Lower leg skin (tissue), 4 donors: ENCODE results near the gene KCNN4. TPM values are rescaled to one million over a fixed set of nuclear protein-coding genes. Genes with fewer than 3 reads are reported as not detected.
A peak's percentile ranks its signal among the peaks of the same experiment; 100 is the strongest.

ENCODE experiments used
- DNase-seq, 2 donors: peaks; one replicate each; pipeline ENCODE4 v3.0.0-alpha.2; 2019; ENCODE audit warnings: low spot score in 2 of 2
- H3K4me3 ChIP-seq: fragments of 200-600 bp; sonication (generic); 2 replicates; pipeline ENCODE4 v1.5.1; 2017; ENCODE audit warnings: mild to moderate bottlenecking, low read depth; ENCODE audit not compliant: poor library complexity, severe bottlenecking
- POLR2A ChIP-seq, 2 donors: fragments of 450-650 bp; IDR thresholded peaks; one replicate each; pipeline ENCODE4 v1.6.1; 2016 to 2017; ENCODE audit warnings: antibody characterized with exemption in 2 of 2, mild to moderate bottlenecking in 1 of 2, moderate library complexity in 1 of 2
- WGBS, 2 donors: methylation state at CpG; one replicate each; pipeline ENCODE4 v1.1.5; 2018; 5-methylcytosine and 5-hydroxymethylcytosine counted together
- intact Hi-C: fragments of 100-400 bp; cut with DNase I; formaldehyde crosslinking; loops from one replicate; pipeline ENCODE4 v1.15.0; 2023; ENCODE audit warnings: low total_unique reads
- total RNA-seq, 4 donors: library from RNA; depleted of rRNA; stranded (reverse); fragments of >200 nt; gene quantifications; one replicate each; pipeline ENCODE4 v1.1.0, GENCODE V29; 2016
- TF ChIP-seq, protein P1 (sequence below), 3 donors: fragments of 450-650 bp; IDR thresholded peaks; one replicate each; pipeline ENCODE4 v1.5.1; 2016; ENCODE audit warnings: antibody characterized with exemption in 3 of 3, mild to moderate bottlenecking in 3 of 3, moderate library complexity in 2 of 3

The KCNN4 gene
- total RNA-seq, 4 donors from 2014 or later: 19.9 to 69.5 (median 49.2) TPM

DNA sequence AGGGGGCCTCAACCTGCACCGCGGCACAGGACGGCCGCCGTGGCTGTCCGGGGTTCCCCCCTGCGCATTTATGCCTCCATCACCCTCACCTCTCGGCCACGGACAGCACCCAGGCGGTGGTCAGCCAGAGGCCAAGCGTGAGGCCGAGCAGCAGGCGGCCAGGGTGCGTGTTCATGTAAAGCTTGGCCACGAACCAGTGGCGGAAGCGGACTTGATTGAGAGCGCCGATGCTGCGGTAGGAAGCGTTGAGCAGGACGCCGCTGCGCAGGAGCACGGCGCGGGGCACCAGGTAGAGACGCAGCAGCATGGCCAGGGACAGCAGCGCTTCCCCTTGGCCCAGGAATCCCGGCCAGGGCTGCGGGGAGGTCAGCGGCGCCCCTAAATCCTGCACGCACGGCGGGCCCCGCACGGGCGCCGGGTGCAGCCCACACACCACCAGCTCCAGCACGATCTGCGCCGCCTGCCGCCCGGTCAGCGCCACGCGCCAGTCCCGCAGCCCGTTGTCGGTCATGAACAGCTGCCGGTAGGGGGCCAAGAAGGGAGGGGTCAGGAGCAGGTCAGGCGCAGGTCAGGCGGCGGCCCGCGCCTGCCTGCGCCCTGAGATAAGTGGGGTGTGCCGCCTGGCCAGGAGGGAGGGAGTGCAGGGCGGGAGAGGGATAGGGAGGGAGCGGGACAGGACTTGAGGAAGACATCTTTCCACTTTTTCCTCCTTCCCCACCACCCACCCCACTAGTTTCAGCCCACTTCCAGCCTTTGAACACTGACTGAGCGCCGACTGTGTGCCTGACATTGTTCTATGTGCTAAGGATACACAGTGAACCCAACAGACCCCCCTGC lies 6.5 kb downstream of the KCNN4 start:
- WGBS, 2 donors: 31 to 46% methylated on average over 32 to 47 of the region's 63 CpGs
- DNase-seq: no peak
- H3K4me3 ChIP-seq: no peak overlapping the region
- intact Hi-C loops: loop anchor here (2.0 kb wide), 1 partner anchor 20 kb away; no protein-coding TSS in a partner anchor
- TF ChIP-seq, protein P1, sequence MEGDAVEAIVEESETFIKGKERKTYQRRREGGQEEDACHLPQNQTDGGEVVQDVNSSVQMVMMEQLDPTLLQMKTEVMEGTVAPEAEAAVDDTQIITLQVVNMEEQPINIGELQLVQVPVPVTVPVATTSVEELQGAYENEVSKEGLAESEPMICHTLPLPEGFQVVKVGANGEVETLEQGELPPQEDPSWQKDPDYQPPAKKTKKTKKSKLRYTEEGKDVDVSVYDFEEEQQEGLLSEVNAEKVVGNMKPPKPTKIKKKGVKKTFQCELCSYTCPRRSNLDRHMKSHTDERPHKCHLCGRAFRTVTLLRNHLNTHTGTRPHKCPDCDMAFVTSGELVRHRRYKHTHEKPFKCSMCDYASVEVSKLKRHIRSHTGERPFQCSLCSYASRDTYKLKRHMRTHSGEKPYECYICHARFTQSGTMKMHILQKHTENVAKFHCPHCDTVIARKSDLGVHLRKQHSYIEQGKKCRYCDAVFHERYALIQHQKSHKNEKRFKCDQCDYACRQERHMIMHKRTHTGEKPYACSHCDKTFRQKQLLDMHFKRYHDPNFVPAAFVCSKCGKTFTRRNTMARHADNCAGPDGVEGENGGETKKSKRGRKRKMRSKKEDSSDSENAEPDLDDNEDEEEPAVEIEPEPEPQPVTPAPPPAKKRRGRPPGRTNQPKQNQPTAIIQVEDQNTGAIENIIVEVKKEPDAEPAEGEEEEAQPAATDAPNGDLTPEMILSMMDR (IDR thresholded peaks at IDR 0.05): no peak
- TF ChIP-seq POLR2A (IDR thresholded peaks at IDR 0.05): no peak

DNA sequence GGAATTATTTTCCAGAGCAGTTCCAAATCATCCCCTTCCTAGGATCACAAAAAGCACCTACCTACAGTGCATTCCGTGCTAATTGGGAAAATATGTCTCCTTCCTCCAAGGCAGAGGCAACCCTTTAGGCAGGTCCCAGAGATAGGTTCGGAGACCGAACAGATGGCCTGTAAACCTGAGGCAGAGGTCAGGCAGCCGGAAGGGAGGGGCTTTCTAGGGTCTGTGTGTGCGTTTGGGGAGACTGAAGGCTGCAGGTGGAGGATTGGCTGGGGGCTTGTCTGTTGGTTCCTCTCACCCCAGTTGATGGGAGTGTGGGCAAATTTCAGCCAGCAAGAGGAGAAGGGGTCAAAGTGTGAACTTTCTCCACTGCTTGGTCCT lies 7.1 kb downstream of the KCNN4 start:
- no peak for DNase-seq
- WGBS, 2 donors: 71 to 80% methylated on average over 5 of the region's 5 CpGs
- H3K4me3 ChIP-seq: no peak overlapping the region
- intact Hi-C loops: loop anchor here (2.0 kb wide), 1 partner anchor 21 kb away; no protein-coding TSS in a partner anchor
- TF ChIP-seq, protein P1 (IDR thresholded peaks at IDR 0.05): no peak
- no peak for TF ChIP-seq POLR2A (IDR thresholded peaks at IDR 0.05)

DNA sequence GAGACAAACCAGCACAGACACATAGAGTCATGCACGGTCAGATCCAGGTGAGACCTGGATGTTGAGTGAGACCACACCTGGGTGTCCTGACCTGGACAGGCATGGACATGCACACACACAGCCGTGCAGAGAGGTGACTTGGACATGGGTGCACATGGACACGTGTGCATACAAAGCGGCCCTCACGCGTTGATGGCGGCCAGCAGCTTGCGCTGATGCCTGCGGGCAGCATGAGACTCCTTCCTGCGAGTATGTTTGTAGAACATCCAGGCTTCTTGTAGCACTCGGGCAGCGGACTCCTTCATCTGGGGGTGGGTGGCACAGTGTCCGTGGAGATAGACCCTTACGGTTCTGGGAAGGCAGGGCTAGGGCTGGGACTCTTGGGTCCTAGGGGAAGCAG lies 11.5 kb downstream of the KCNN4 start:
- WGBS, 2 donors: 87 to 91% methylated on average over 10 to 14 of the region's 14 CpGs
- no peak for DNase-seq
- no peak for TF ChIP-seq POLR2A (IDR thresholded peaks at IDR 0.05)
- TF ChIP-seq, protein P1 (IDR thresholded peaks at IDR 0.05): no peak
- intact Hi-C loops: loop anchor here (10.0 kb wide), 1 partner anchor 314 kb away; no protein-coding TSS in a partner anchor
- no peak overlapping the region for H3K4me3 ChIP-seq

DNA sequence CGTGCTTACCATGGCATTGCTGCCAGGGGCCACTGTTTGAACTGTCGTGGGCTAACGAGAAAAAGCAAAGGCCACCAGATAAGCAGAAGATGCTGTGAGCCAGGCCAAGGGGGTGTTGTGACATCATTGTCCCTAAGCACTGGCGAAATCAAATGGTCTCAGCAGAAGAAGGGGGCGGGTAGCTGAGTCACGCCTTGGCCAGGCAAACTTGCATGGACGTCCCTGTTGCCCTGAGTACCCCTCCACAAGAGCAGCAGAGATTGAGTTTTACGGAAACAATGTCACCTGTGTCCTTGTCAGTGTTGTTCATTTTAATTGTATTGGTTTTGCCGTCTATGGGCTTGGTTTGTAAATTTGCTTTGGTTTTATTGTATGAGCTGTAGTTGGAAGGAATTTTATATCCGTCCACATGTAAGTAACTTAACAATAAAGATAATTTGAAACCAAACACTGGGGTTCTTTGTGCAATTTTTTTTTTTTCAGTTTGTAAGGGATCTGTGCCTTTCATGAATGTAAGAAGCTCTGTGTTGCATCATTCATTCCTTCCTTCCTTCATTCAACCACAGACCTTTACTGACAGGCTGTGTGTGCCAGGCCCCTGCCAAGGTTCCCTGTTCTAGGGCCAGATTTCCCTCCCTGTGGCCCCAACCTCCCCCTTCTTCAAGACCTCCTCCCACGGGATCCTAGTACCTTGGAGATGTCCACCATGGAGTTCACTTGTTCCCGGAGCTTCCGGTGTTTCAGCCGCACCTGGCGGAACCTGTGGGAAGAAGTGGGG lies 12.3 kb downstream of the KCNN4 start:
- TF ChIP-seq, protein P1 (IDR thresholded peaks at IDR 0.05): no peak
- no peak for TF ChIP-seq POLR2A (IDR thresholded peaks at IDR 0.05)
- DNase-seq: peak in 1 of 2 donors; percentile 81
- intact Hi-C loops: loop anchor here (10.0 kb wide), 1 partner anchor 314 kb away; no protein-coding TSS in a partner anchor
- WGBS, 2 donors: 73 to 82% methylated on average over 15 of the region's 15 CpGs
- no peak overlapping the region for H3K4me3 ChIP-seq

DNA sequence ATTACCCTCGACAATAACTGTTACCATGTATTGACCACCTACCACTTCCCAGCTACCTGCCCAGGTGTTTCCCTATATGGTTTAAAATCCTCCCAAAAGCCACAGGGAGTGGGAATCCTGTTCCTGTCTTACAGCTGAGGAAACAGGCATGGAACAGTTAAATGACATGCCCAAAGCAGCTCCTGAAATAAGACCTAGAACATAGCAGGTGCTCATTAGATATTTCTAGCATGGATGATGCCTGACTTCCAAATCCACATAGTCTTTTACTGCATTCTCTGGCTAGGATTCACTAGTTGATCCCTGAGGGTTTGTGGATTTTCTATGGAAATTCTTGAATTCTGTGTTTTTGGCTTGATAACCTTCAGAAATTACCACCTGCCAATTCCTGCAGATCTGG lies 13.0 kb downstream of the KCNN4 start:
- intact Hi-C loops: loop anchor here (10.0 kb wide), 1 partner anchor 313 kb away; no protein-coding TSS in a partner anchor
- WGBS, 2 donors: 76 to 78% methylated on average over 1 of the region's 1 CpG
- H3K4me3 ChIP-seq: no peak overlapping the region

More for the DNA sequence above, 13.0 kb downstream of the KCNN4 start:
- no peak for DNase-seq
- no peak for TF ChIP-seq POLR2A (IDR thresholded peaks at IDR 0.05)
- TF ChIP-seq, protein P1 (IDR thresholded peaks at IDR 0.05): no peak
